Gastroesophageal sphincter (tissue), 4 donors: ENCODE results near the gene EGF. TPM values are rescaled to one million over a fixed set of nuclear protein-coding genes. Genes with fewer than 3 reads are reported as not detected.

Experiments
- ATAC-seq: fragments of 150-250 bp; one replicate; pipeline ENCODE4 v1.9.1; 2016; ENCODE audit warnings: mild to moderate bottlenecking, moderate library complexity
- H3K27ac ChIP-seq, 4 donors: fragments of 200-600 bp; sonication (generic) in 3 of 4; 1 replicate in 3 of 4; 2 replicates in 1 of 4; pipeline ENCODE4 v1.5.1; 2016 to 2019
- H3K27me3 ChIP-seq: fragments of 200-600 bp; sonication (generic); one replicate; pipeline ENCODE4 v1.5.1; 2019
- H3K36me3 ChIP-seq, 2 donors: fragments of 200-600 bp; sonication (generic); one replicate each; pipeline ENCODE4 v1.5.1; 2019; ENCODE audit warnings: control low read depth in 1 of 2
- H3K4me1 ChIP-seq, 3 donors: fragments of 200-600 bp; sonication (generic); 1 replicate in 2 of 3; 2 replicates in 1 of 3; pipeline ENCODE4 v1.5.1; 2016 to 2019; ENCODE audit warnings: control low read depth in 2 of 3
- H3K4me3 ChIP-seq, 2 donors: fragments of 200-600 bp; sonication (generic); one replicate each; pipeline ENCODE4 v1.5.1; 2019; ENCODE audit warnings: mild to moderate bottlenecking in 1 of 2, moderate library complexity in 1 of 2
- H3K9me3 ChIP-seq, 3 donors: fragments of 200-600 bp; sonication (generic); one replicate each; pipeline ENCODE4 v1.5.1; 2017 to 2019; ENCODE audit warnings: control low read depth in 2 of 3
- EP300 ChIP-seq: sonication (generic); formaldehyde crosslinking; IDR thresholded peaks from one replicate; pipeline ENCODE4 v1.6.1; 2017; ENCODE audit warnings: antibody characterized with exemption, mild to moderate bottlenecking
- POLR2A ChIP-seq, 2 donors: fragments of 450-650 bp; IDR thresholded peaks; one replicate each; pipeline ENCODE4 v1.6.1; 2017; ENCODE audit warnings: antibody characterized with exemption in 2 of 2, mild to moderate bottlenecking in 2 of 2, moderate library complexity in 1 of 2
- POLR2AphosphoS5 ChIP-seq: sonication (generic); formaldehyde crosslinking; IDR thresholded peaks from one replicate; pipeline ENCODE4 v1.6.1; 2017; ENCODE audit warnings: antibody characterized with exemption
- WGBS, 2 donors: methylation state at CpG; one replicate each; pipeline ENCODE4 v1.1.5; 2018; ENCODE audit warnings: low coverage in 1 of 2; 5-methylcytosine and 5-hydroxymethylcytosine counted together
- small RNA-seq, 4 donors: library from RNA; depleted of rRNA; stranded (forward); fragments of <200 nt; gene quantifications; one replicate each; pipeline ENCODE3, GENCODE V24; 2016
- total RNA-seq, 4 donors: library from RNA; depleted of rRNA; stranded (reverse); fragments of >200 nt; gene quantifications; one replicate each; pipeline ENCODE4 v1.1.0, GENCODE V29; 2016
- TF ChIP-seq, protein P1 (sequence below), 4 experiments: fragments of 200-600 bp in 2 of 4; fragments of 450-650 bp in 2 of 4; sonication (generic) in 1 of 4; IDR thresholded peaks; one replicate each; pipeline ENCODE4 v1.5.1; 2017 to 2019; ENCODE audit warnings: antibody characterized with exemption in 4 of 4, mild to moderate bottlenecking in 2 of 4, moderate library complexity in 2 of 4

The EGF gene
- total RNA-seq, 4 donors from 2014 or later: 0.23 to 1.3 (median 0.93) TPM; not detected in 1

DNA sequence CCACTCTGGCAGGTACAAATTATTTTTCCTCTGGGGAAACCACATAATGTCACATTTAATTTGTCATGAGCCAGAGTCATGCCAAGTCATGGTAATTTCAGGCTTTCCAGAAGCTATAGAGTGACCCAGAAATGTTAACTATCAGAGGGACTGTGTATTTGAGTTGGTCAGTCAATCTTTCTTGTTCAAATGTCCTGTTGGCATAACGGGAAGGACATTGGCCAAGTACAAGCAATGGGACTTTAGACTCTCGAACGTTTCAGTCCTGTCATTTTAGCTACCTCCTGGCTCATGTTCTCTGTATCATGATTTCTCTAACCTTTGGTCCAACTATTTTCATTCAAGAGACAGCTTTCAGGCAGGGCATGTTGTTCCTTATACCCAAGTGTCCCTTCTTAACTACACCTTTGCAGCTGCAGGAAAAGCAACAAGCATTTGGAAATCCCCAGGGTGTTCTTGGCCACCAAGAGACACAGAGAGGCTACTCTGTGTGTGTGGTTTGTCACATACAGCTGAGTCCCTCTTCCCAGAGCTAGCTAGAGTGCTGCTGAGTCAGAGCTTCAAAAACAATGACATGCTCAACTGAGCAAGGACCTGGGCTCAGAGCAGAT, 142.6 kb downstream of the EGF start:
- TF ChIP-seq, protein P1, sequence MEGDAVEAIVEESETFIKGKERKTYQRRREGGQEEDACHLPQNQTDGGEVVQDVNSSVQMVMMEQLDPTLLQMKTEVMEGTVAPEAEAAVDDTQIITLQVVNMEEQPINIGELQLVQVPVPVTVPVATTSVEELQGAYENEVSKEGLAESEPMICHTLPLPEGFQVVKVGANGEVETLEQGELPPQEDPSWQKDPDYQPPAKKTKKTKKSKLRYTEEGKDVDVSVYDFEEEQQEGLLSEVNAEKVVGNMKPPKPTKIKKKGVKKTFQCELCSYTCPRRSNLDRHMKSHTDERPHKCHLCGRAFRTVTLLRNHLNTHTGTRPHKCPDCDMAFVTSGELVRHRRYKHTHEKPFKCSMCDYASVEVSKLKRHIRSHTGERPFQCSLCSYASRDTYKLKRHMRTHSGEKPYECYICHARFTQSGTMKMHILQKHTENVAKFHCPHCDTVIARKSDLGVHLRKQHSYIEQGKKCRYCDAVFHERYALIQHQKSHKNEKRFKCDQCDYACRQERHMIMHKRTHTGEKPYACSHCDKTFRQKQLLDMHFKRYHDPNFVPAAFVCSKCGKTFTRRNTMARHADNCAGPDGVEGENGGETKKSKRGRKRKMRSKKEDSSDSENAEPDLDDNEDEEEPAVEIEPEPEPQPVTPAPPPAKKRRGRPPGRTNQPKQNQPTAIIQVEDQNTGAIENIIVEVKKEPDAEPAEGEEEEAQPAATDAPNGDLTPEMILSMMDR (IDR thresholded peaks at IDR 0.05): no peak
- TF ChIP-seq POLR2A (IDR thresholded peaks at IDR 0.05): no peak
- Histone ChIP-seq H3K27ac (no peak overlapping the region), H3K9me3 (no peaks in the 10 kb centered on the region), H3K36me3 (peaks cover 0 to 5% of the 10 kb centered on the region in 2 donors), H3K27me3 (no peaks in the 10 kb centered on the region), H3K4me1 (peaks cover 0 to under 1% (median 0%) of the 10 kb centered on the region in 3 donors), H3K4me3 (no peak overlapping the region)
- ATAC-seq: no peak
- WGBS, 2 donors: 61% methylated on average over 3 of the region's 3 CpGs; no CpG with 5 or more reads in 1 of the 2 donors

DNA sequence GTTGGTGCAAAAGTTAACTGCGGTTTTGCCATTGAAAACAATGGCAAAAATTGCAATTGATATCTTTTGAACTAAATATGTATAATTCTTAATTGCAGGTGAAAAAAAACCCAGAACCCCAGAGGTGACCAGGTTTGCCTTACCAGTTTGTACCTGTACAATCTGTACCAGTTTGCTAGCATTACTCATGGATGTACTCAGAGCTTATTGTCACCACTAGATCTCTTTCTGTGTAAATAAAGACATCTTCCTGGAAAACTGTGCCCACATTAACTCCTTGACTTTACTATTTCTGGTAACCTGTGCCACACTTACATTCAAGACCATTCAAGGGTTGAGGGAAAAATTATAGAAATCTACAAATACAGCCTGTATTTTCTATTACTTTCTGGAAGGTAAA, 146.0 kb downstream of the EGF start:
- TF ChIP-seq EP300 (no peak), POLR2A (IDR thresholded peaks at IDR 0.05) (no peak), POLR2AphosphoS5 (no peak)
- no peak overlapping the region for H3K4me3 ChIP-seq
- H3K4me1 ChIP-seq: peaks cover 0 to 7% (median 0%) of the 10 kb centered on the region in 3 donors
- H3K36me3 ChIP-seq: no peaks in the 10 kb centered on the region
- no peak overlapping the region for H3K27ac ChIP-seq
- no peaks in the 10 kb centered on the region for H3K9me3 ChIP-seq
- H3K27me3 ChIP-seq: no peaks in the 10 kb centered on the region
- 100% methylated on average over 1 of the region's 1 CpG for WGBS, 2 donors
- ATAC-seq: no peak

DNA sequence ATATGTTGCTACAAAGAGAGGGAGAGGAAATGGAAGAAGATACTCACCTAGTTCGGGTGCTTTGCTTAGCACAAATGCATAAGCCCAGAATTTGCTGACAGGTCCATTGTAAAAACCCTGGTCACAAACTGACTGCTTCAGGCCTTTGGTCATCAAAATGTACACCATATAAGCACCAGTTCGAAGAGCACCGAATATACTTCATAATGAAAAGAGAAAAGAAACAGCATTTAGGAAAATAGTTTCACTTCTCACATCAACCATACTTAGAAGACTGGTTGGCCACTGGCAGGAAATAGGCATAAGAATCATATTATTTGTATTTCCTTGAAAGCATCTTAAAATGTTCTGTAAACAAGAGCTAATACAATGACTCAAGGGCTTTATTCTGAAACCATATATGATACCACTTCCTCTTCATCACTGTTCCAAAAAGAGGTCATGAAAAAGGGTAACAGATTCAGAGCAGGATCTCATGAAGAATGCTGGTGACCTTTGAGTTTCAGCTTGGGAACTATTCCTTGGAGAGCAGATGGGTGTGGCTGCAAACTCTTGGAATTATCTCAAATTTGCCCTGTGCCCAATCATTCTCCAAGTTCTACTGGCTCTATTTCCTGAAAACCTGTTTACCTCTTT, 147.0 kb downstream of the EGF start:
- no peak overlapping the region for H3K27ac ChIP-seq
- H3K4me3 ChIP-seq: no peak overlapping the region
- 74 to 100% methylated on average over 3 of the region's 3 CpGs for WGBS, 2 donors
- peaks cover 0 to 7% (median 0%) of the 10 kb centered on the region in 3 donors for H3K4me1 ChIP-seq
- H3K27me3 ChIP-seq: no peaks in the 10 kb centered on the region
- no peak for ATAC-seq
- no peaks in the 10 kb centered on the region for H3K36me3 ChIP-seq
- no peaks in the 10 kb centered on the region for H3K9me3 ChIP-seq
- TF ChIP-seq EP300 (no peak), POLR2A (IDR thresholded peaks at IDR 0.05) (no peak), POLR2AphosphoS5 (no peak)
- TF ChIP-seq, protein P1 (IDR thresholded peaks at IDR 0.05): no peak

DNA sequence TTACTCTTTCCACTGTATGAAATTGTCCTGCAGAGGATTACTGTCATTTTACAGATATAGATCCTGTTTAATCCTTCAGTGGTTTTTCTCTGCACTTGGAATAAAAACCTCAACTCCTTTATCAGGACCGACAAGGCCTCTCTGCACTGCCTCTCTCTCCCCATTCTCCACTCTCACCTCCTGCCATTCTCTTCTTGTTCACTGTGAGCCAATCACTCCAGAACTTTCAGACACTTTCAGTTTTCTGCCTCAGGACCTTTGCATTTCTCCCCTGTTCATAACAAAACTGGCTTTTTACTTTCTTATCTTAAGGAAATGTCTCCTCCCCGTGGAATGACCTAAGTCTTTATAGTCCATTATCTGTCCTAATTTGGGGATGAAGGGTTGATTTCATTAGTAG, 148.4 kb downstream of the EGF start:
- no peaks in the 10 kb centered on the region for H3K36me3 ChIP-seq
- WGBS, 2 donors: 64 to 83% methylated on average over 2 of the region's 2 CpGs
- ATAC-seq: no peak

More for the DNA sequence above, 148.4 kb downstream of the EGF start:
- H3K4me1 ChIP-seq: peaks cover 0 to 7% (median 0%) of the 10 kb centered on the region in 3 donors
- no peak for TF ChIP-seq EP300
- TF ChIP-seq, protein P1 (IDR thresholded peaks at IDR 0.05): no peak
- TF ChIP-seq POLR2AphosphoS5: no peak
- TF ChIP-seq POLR2A (IDR thresholded peaks at IDR 0.05): no peak
- no peaks in the 10 kb centered on the region for H3K9me3 ChIP-seq
- no peak overlapping the region for H3K27ac ChIP-seq
- H3K4me3 ChIP-seq: no peak overlapping the region
- H3K27me3 ChIP-seq: no peaks in the 10 kb centered on the region

Small RNA genes within 50 kb of the gene (small RNA-seq; reads per million reads assigned to genes)
- 0 reads per million in 4 donors for gene RNU6-35P

Other genes starting within 250 kb of the EGF start
- 10 to 100 TPM; 11.2 to 20.0 (median 15.6) TPM for gene CASP6, start 209.4 kb upstream of the EGF start, total RNA-seq
- 100 to 1,000 TPM in 1 of 4 donors, 10 to 100 TPM in 3; 16.6 to 110 (median 27.1) TPM for gene PLA2G12A, start 182.8 kb upstream of the EGF start, total RNA-seq
- 10 to 100 TPM in 3 of 4 donors, 1 to 10 TPM in 1; 6.8 to 19.5 (median 12.9) TPM for gene CFI, start 110.9 kb upstream of the EGF start, total RNA-seq
- gene GAR1, start 97.1 kb upstream of the EGF start, total RNA-seq: 1 to 10 TPM; 3.4 to 9.7 (median 5.1) TPM
- gene RRH, start 84.9 kb upstream of the EGF start, total RNA-seq: under 1 TPM in 1 of 4 donors, not detected in 3; 0.27 TPM
- gene LRIT3, start 64.8 kb upstream of the EGF start, total RNA-seq: under 1 TPM in 1 of 4 donors, not detected in 3; 0.62 TPM